Ectodermal cell (in vitro differentiated cells): Measurements from ENCODE around the gene XDH.

Experiments used
- H3K27ac ChIP-seq: 2 replicates; pipeline ENCODE4 v1.7.0; 2013; ENCODE audit warnings: mild to moderate bottlenecking, low read depth, low read length; ENCODE audit not compliant: insufficient read depth, poor library complexity, severe bottlenecking
- H3K27me3 ChIP-seq: 2 replicates; pipeline ENCODE4 v1.7.0; 2013; ENCODE audit warnings: mild to moderate bottlenecking, low read length; ENCODE audit not compliant: insufficient read depth, control insufficient read depth, poor library complexity, severe bottlenecking
- H3K36me3 ChIP-seq: one replicate; pipeline ENCODE4 v1.7.0; 2013; ENCODE audit warnings: low read length; ENCODE audit not compliant: control insufficient read depth, insufficient read depth
- H3K4me1 ChIP-seq: one replicate; pipeline ENCODE4 v1.7.0; 2013; ENCODE audit warnings: low read length; ENCODE audit not compliant: control insufficient read depth, insufficient read depth
- H3K4me3 ChIP-seq: 2 replicates; pipeline ENCODE4 v1.7.0; 2013; ENCODE audit warnings: low read depth, low read length, control low read depth; ENCODE audit not compliant: insufficient read depth
- H3K9me3 ChIP-seq: 2 replicates; pipeline ENCODE4 v1.7.0; 2013; ENCODE audit warnings: mild to moderate bottlenecking, low read length, moderate library complexity; ENCODE audit not compliant: control insufficient read depth
- WGBS, 2 experiments: methylation state at CpG; one replicate each; pipeline ENCODE4 v1.1.7; 2013; ENCODE audit warnings: missing lambda C conversion rate in 2 of 2; 5-methylcytosine and 5-hydroxymethylcytosine counted together

XDH gene

DNA sequence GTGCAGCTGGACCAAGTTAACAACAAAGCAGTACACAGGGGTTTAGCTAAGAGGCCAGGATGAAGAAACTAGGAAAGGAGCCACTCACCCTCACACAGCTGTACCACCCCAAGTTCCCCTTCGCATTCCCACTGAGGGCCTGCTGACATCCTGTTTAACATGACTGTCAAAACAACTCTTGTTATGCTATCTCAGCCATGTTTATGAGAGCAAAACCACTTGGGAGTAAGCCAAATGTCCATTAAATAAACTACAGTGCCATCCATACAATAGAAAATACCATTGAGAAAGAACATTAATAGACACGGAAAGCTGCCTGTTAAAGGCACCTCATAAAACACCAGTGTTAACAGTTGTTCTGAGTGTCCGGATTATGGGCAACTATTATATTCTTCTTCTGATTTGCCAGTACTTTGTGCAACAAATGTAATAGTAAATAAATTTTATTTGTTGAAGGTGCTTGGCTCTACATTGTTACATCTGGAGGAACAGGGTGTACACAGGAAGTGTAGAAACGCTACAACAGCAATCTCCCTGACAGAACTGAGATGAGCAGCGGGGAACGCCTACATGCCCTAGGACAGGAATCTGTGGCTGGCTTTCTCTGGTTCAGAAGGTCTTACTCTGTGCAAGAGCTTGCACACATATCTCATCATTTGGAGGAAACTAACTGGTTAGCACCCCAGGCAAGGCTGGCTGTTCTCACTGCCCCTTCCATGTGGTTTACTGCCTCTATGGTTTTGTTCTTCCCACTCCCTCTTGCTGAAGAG lies 95.0 kb downstream of the XDH start:
- H3K9me3 ChIP-seq = no peaks in the 10 kb centered on the region
- H3K4me3 ChIP-seq = no peak overlapping the region
- no peaks in the 10 kb centered on the region for H3K27me3 ChIP-seq
- no peaks in the 10 kb centered on the region for H3K4me1 ChIP-seq
- 93 to 94% methylated on average over 6 of the region's 6 CpGs for WGBS, 2 experiments
- H3K27ac ChIP-seq = no peak overlapping the region
- H3K36me3 ChIP-seq = no peaks in the 10 kb centered on the region

DNA sequence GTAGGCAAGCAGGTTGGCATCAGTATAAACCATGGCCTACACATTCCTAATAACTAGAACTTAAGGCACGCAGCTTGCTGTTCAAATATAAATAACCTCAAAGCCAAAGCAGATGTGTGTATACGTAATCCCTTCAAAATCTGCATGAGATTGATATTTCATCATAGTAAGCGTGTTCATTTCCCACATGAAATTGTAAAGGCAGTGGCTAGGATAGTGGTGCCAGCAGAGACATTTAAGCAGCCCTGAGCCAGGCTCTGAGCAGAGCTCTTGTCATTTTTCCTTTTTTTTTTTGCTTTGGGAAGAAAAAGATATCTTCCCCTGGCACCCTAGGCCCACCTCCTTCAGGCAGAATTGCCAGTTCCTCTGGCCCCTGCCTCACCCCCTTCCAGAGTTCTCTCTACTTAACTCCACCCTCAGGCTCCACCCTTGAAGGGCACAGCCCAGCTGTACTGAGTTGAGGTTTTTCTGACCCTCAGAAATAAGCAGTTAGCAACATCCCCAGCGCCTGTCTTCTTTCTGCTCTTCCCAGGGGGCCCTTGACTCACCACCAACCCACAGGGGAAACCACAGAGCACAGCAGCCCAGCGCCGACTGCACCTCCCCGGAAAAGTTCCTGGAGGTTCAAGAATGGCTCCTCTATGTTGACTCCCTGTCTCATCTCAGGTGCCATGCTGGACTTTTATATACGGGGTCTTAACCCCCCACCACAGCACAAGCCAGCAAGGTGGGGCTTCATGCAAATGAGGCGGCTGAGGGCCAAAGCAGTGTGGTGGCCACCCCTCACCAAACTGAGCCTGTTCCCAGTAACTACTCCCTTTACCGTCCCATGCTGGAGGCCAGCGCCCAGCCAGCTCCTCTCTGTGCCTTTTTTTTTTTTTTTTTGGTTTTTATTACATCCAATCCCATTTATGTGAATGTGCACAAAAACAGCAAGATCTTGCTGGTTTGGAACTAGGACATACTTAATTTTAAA lies 95.9 kb downstream of the XDH start:
- no peak overlapping the region for H3K27ac ChIP-seq
- no peaks in the 10 kb centered on the region for H3K27me3 ChIP-seq
- no peaks in the 10 kb centered on the region for H3K36me3 ChIP-seq
- 81 to 84% methylated on average over 11 of the region's 11 CpGs for WGBS, 2 experiments
- no peak overlapping the region for H3K4me3 ChIP-seq
- no peaks in the 10 kb centered on the region for H3K4me1 ChIP-seq
- no peaks in the 10 kb centered on the region for H3K9me3 ChIP-seq

DNA sequence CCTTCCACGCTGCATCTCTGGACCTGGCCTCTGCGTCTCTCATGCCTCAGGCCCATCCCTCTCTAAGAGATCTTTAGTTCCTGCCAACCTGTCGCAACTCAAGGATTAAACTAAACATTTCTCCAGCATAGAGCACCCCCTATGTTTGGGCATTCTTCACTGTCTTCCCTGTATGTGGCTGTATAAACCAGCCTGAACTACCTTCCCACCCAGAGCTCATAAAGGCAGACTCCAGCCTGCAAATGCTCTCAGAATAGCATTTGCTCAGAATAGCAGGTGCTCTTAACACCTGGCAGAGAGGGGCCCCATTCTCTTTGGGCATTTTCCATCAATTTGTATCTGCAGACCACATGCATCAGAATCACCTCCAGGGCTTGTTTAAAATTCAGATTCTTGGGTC lies 97.1 kb downstream of the XDH start:
- Histone ChIP-seq H3K27ac (no peak overlapping the region), H3K27me3 (no peaks in the 10 kb centered on the region), H3K36me3 (no peaks in the 10 kb centered on the region), H3K4me1 (no peaks in the 10 kb centered on the region), H3K4me3 (no peak overlapping the region), H3K9me3 (no peaks in the 10 kb centered on the region)
- WGBS, 2 experiments = 62 to 64% methylated on average over 3 of the region's 3 CpGs

DNA sequence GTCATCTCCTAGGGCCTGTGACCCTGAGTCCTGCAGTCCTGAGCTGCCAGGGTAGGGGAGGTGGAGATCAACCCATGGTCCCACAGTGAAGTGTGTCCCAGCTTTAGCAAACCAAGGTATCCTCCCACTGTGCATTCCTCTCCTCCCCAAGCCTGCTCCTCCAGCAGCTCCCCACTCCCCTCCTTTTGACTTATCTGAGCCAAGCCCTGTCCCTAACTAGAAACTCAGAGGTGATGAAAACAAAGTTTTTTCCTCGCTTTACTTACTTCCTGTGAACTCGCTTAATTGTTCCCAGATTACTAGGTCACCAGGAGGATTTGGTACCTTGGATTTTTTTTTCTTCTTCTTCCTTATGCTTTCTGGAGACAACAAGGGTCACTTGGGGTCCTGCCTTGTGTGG lies 99.8 kb downstream of the XDH start:
- 91 to 93% methylated on average over 2 of the region's 2 CpGs for WGBS, 2 experiments
- no peaks in the 10 kb centered on the region for H3K4me1 ChIP-seq
- no peaks in the 10 kb centered on the region for H3K27me3 ChIP-seq
- no peak overlapping the region for H3K4me3 ChIP-seq
- no peaks in the 10 kb centered on the region for H3K9me3 ChIP-seq
- H3K36me3 ChIP-seq = no peaks in the 10 kb centered on the region
- no peak overlapping the region for H3K27ac ChIP-seq

DNA sequence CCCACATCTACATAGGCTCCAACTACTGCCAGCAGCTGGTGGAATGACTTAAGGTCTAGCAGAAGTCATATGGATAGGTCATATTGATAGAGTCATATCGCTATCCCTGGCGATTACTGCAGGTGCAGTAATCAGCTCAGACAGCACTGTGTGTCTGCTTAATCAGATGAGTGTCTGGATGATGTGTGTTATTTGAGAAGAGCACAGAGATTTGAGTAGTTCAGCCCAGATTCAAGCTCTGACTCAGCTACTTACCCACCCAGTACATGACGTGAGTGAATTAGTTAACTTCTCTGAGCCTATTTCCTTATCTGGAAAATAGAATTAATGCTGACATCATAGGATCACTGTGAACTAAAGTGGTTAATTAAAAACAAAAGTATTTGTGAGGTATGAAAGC lies 101.6 kb downstream of the XDH start:
- no peaks in the 10 kb centered on the region for H3K27me3 ChIP-seq
- no peaks in the 10 kb centered on the region for H3K36me3 ChIP-seq
- H3K4me1 ChIP-seq = no peaks in the 10 kb centered on the region
- WGBS, 2 experiments = 91 to 97% methylated on average over 3 of the region's 3 CpGs
- no peak overlapping the region for H3K4me3 ChIP-seq
- no peak overlapping the region for H3K27ac ChIP-seq
- no peaks in the 10 kb centered on the region for H3K9me3 ChIP-seq

DNA sequence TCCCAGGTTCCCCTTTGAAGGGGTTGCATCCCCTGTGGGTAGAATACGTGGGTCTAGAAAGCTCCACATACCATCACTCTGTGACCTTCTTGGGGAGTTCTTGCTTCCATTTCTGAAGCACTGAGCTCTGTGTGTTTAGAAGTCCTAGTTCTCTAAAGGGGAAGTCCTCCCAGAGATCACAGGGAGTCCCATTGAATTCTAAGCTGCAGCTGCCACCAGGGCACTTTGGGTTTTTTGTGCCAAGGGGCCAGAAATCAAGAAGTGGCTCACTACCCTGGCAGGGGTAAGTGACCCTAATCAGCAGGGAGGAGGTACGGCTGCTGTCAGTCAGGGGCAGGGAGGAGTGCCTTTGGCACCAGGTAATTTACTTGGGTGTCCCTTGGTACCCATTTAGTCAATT lies 109.7 kb downstream of the XDH start:
- H3K4me3 ChIP-seq = no peak overlapping the region
- H3K27me3 ChIP-seq = no peaks in the 10 kb centered on the region
- WGBS, 2 experiments = 87 to 96% methylated on average over 2 of the region's 2 CpGs
- H3K9me3 ChIP-seq = no peaks in the 10 kb centered on the region
- no peak overlapping the region for H3K27ac ChIP-seq
- H3K36me3 ChIP-seq = no peaks in the 10 kb centered on the region
- H3K4me1 ChIP-seq = no peaks in the 10 kb centered on the region

DNA sequence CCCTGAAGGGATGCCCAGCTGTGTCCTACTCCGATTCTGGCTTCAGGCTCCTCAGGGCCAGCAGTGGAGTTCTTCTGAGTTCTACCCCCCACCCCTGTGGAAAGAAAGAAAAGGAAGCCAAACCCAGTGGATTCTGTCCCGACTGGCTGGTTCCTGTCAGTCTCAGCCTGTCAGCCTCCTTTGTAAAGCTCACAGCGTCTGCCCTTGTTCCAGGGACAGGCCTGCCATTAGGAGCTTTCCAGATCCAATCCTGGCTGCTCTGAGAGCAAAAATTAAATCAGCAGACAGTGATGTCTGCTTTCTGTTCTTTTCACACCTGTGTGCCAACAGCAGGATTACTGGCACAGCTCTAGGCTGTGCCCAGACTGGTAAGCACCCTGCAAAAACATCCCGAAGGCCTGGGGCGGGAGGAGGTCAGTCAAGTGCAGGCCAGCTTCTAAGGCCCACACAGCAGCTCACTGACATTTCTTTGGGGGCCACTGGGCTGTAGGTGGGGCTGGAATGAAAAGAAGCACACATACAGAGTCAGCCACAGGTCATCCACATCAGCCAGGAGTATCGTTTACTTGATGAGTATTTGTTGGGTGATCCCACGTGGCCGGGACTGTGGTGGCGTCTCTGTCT lies 111.5 kb downstream of the XDH start:
- Histone ChIP-seq H3K36me3 (no peaks in the 10 kb centered on the region), H3K4me3 (no peak overlapping the region), H3K27ac (no peak overlapping the region), H3K27me3 (no peaks in the 10 kb centered on the region), H3K9me3 (no peaks in the 10 kb centered on the region), H3K4me1 (no peaks in the 10 kb centered on the region)
- WGBS, 2 experiments = 77 to 86% methylated on average over 9 of the region's 9 CpGs

DNA sequence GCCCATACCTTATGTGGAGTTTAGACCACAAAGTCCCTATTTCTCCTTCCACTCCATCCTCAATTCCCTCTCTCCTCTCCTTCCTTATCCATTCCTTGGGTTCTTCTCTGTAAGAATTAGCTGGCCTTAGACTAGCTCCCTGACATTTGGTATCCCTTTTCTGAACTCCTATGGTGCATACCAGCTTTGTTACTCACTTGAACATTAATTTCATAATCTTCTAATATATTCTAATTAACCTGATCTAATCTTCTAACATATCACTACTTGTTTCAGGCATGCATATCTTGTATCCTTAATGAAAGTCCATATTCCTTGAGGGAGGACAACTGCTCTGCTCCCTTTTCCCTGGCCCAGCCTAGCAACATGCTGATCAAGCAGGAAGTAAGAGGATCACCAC lies 114.2 kb downstream of the XDH start:
- H3K36me3 ChIP-seq = no peaks in the 10 kb centered on the region
- H3K9me3 ChIP-seq = no peaks in the 10 kb centered on the region
- H3K4me1 ChIP-seq = no peaks in the 10 kb centered on the region
- H3K4me3 ChIP-seq = no peak overlapping the region
- no peaks in the 10 kb centered on the region for H3K27me3 ChIP-seq
- H3K27ac ChIP-seq = no peak overlapping the region

DNA sequence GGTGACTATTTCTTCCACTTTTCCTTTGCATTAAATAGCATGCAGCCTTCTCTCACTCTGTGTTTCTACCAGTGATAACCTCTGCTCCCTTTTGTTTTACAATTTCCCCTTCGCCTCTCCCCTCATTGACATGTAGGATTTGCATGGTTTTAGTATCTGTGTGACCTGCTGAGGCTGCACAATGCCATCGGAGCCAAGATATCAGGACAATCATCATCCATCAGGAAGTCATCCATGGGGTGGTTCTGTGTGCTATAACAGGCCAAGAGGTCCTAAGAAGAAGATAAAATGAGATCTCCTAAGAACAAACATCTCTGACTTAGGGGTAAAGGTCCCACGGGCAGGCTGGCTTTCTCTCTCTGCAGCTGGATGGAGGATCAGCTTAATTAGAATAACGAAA lies 115.0 kb downstream of the XDH start:
- Histone ChIP-seq H3K9me3 (no peaks in the 10 kb centered on the region), H3K4me3 (no peak overlapping the region), H3K4me1 (no peaks in the 10 kb centered on the region), H3K27me3 (no peaks in the 10 kb centered on the region), H3K27ac (no peak overlapping the region), H3K36me3 (no peaks in the 10 kb centered on the region)
- 61 to 62% methylated on average over 4 of the region's 4 CpGs for WGBS, 2 experiments

DNA sequence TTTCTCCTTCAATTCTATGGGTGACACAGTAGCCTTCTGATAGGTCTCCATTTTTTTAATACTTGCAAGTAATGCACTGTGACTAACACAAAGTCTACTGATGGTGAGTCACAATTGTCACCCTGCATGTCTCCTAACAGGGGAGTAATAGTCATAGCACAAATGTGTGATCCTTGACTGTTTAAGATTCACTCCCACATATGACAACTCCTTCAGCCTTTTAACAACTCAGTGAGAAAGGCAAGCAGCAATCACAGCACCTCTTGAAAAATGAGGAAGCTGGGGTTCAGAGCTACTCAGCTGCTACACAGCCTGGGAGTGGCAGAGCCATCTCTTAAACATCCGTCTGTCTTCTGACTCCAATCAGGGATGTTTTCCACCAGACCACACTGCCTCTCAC lies 116.8 kb downstream of the XDH start:
- Histone ChIP-seq H3K4me3 (no peak overlapping the region), H3K27me3 (no peaks in the 10 kb centered on the region), H3K27ac (no peak overlapping the region), H3K4me1 (no peaks in the 10 kb centered on the region), H3K9me3 (no peaks in the 10 kb centered on the region), H3K36me3 (no peaks in the 10 kb centered on the region)
- WGBS, 2 experiments = 85 to 88% methylated on average over 1 of the region's 1 CpG
